H1 (cell line): ENCODE results near the gene TRIM71. TPM values are rescaled to one million over a fixed set of nuclear protein-coding genes. Genes with fewer than 3 reads are reported as not detected.

Source experiments
- CBX5 ChIP-seq: fragments of 300-800, 300-1000 bp; sonication (generic); IDR thresholded peaks from 2 replicates; pipeline ENCODE4 v1.7.1; 2016; ENCODE audit warnings: antibody characterized with exemption, low read length, low read depth
- CREB1 ChIP-seq: IDR thresholded peaks from 2 replicates; pipeline ENCODE4 v1.6.1; 2012; ENCODE audit warnings: inconsistent platforms
- POLR2AphosphoS5 ChIP-seq: IDR thresholded peaks from 2 replicates; pipeline ENCODE4 v1.6.1; 2011; ENCODE audit warnings: low read depth, low read length
- polyA plus RNA-seq, 7 experiments: library from polyadenylated mRNA; depleted of rRNA in 3 of 7; stranded (reverse) in 5 of 7; unstranded in 2 of 7; fragments of >200 nt in 5 of 7; fragments of 200-250 nt in 2 of 7; gene quantifications; 1 replicate in 5 of 7; 2 replicates in 1 of 7; 4 replicates in 1 of 7; pipeline versions ENCODE4 v1.2.1 to v1.2.3, GENCODE V29; 2011 to 2013; ENCODE audit warnings: missing spikeins in 2 of 7, mixed read lengths in 2 of 7
- total RNA-seq: library from RNA; stranded (reverse); fragmentation: NEBNext Ultra II Directional; extraction: Animal tissue kit (Norgen Biotek cat#: 25700); gene quantifications from 2 replicates; pipeline ENCODE4 v1.2.1, GENCODE V29; 2021
- TF ChIP-seq, protein P1 (sequence below), 3 experiments: IDR thresholded peaks; 1 replicate in 2 of 3; 2 replicates in 1 of 3; pipeline versions ENCODE4 v1.5.1 to v1.6.1; 2011; ENCODE audit warnings: low read length in 3 of 3, mild to moderate bottlenecking in 3 of 3, inconsistent platforms in 2 of 3, low read depth in 1 of 3, moderate library complexity in 1 of 3; ENCODE audit not compliant: insufficient read depth in 1 of 3; ENCODE audit errors: control extremely low read depth in 1 of 3

Gene TRIM71
- total and polyA plus RNA-seq, 2 of the 8 experiments (the other 6 are each of a cell fraction or from before 2014, with no cell fraction given), result 53.7 to 293 TPM

- TF ChIP-seq, protein P1, sequence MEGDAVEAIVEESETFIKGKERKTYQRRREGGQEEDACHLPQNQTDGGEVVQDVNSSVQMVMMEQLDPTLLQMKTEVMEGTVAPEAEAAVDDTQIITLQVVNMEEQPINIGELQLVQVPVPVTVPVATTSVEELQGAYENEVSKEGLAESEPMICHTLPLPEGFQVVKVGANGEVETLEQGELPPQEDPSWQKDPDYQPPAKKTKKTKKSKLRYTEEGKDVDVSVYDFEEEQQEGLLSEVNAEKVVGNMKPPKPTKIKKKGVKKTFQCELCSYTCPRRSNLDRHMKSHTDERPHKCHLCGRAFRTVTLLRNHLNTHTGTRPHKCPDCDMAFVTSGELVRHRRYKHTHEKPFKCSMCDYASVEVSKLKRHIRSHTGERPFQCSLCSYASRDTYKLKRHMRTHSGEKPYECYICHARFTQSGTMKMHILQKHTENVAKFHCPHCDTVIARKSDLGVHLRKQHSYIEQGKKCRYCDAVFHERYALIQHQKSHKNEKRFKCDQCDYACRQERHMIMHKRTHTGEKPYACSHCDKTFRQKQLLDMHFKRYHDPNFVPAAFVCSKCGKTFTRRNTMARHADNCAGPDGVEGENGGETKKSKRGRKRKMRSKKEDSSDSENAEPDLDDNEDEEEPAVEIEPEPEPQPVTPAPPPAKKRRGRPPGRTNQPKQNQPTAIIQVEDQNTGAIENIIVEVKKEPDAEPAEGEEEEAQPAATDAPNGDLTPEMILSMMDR (IDR thresholded peaks at IDR 0.05; ENCODE audit: control extremely low read depth in 1 of 3, insufficient read depth in 1 of 3, low read depth in 1 of 3, low read length in 3 of 3), result no peak
- TF ChIP-seq CBX5 (no peak), CREB1 (no peak), POLR2AphosphoS5 (no peak)
These were observed 129.4 kb downstream of the TRIM71 start (continued) for GRCh38 chr3:32946973-32947788.

Other genes with a start within 250 kb of the TRIM71 start
- gene DYNC1LI1, start 247.1 kb upstream of the TRIM71 start, total RNA-seq, result 44.2 and 45.1 TPM in 2 replicates
- 13.2 and 13.6 TPM in 2 replicates for gene DYNC1LI1, start 247.1 kb upstream of the TRIM71 start, polyA plus RNA-seq (2011; rRNA removed)
- gene CNOT10, start 132.8 kb upstream of the TRIM71 start, total RNA-seq, result 55.9 and 61.0 TPM in 2 replicates
- 23.9 and 39.9 TPM in 2 replicates for gene CNOT10, start 132.8 kb upstream of the TRIM71 start, polyA plus RNA-seq (2011; rRNA removed)
- 0.10 and 0.11 TPM in 2 replicates for gene CCR4, start 133.6 kb downstream of the TRIM71 start, total RNA-seq
- gene CCR4, start 133.6 kb downstream of the TRIM71 start, polyA plus RNA-seq (2011; rRNA removed), result 0.08 and 0.15 TPM in 2 replicates